GM10847 (cell line): ENCODE measurements around the gene PLET1.

Source experiments
- POLR2A ChIP-seq: IDR thresholded peaks from 2 replicates; pipeline ENCODE4 v1.6.1; 2011; ENCODE audit not compliant: insufficient read length; ENCODE audit errors: extremely low read depth

Gene PLET1

GRCh38 chr11:112212290-112212689 is 48.4 kb downstream of the PLET1 start:
- no peak for TF ChIP-seq POLR2A

GRCh38 chr11:112211536-112211935 is 49.1 kb downstream of the PLET1 start:
- no peak for TF ChIP-seq POLR2A

- TF ChIP-seq POLR2A, result no peak
Observed at GRCh38 chr11:112210890-112211289, 49.8 kb downstream of the PLET1 start.

- TF ChIP-seq POLR2A, result no peak
Observed at GRCh38 chr11:112206071-112206470, 54.6 kb downstream of the PLET1 start.

- TF ChIP-seq POLR2A, result no peak
Observed at GRCh38 chr11:112200252-112200651, 60.4 kb downstream of the PLET1 start.
